ENCODE data around the gene FGFBP1.
"Not testable (repeated sequence)": the region's sequence is repeated elsewhere in the genome, so short reads cannot be mapped to it uniquely, and the experiment has no call there.

FGFBP1 gene

DNA sequence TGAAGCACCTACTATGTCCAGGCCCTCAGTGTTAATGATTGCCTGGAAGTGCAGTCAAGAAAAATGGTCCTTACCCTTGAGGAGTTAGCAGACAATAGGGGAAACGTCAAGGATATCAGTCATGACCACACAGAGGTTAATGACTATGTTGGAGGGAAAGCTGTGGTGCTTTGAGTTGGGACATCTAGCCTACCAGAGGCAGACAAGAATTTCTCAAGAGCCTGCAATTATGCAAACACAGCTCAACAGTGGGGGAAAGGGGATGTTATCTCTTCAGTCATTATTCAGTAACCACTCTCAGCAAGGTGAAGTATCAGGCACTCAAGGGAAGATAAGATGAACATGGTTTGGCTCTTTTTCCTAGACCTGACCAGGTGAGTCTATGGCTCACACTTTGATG, 7.0 kb upstream of the FGFBP1 start:
- no peak for DNase-seq (ENCODE audit: low read depth)

DNA sequence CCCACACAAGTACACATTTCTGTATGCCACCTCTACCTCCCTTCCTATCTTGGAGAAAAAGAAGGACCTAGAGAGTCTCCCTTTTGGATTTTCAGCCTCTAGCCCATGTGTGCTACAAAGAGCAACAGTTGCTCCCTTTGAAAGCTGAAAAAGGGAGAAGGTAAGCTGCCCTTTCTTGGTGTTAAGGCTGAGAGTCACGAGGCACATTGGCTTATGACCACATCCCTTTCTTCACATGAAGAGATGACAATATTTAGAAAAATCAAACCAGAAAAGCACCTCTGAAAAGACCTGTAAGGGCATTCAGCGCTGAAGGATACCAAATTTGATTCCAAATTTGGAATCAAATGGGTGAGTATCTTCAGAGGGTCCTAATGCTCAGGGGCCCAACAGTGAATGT, 6.4 kb upstream of the FGFBP1 start:
- DNase-seq (ENCODE audit: low read depth) = no peak

DNA sequence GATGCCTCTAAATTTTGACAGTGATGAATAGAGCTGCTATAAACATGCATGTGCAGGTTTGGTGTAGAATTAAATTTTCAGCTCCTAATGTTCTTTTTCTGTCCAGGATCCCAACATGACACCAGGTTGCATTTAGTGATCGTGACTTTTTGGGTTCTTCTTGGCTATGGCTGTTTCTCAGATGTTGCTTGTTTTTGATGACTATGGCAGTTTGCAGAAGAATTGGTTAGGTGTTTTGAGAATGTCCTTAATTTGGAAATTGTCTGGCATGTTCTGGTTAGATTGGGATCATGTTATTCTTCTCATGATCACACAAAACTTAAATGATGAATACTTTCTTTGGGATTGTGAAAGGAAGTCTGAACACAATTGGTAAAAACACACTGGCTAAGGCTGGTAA, 3.7 kb upstream of the FGFBP1 start:
- DNase-seq (ENCODE audit: low read depth) = no peak

DNA sequence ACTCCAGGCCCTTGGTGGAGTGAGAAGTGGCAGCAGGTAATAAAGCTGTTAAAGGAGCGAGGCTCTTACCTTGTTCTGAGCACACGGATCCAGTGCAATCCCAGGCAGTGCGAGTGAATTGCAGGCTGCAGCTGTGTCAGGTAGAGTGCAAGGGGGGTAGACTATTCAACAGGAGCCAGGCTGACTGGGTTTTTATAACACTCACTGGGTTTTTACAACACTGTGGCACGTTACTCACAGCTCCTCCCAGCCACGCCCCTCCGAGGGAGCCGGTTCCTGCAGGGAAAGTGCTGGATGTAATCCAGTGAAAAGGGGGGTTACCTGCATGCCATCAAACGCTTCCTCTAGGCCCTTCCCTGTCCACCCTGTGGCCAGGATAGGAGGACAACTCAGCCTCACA, 358 bp downstream of the FGFBP1 start:
- no peak for DNase-seq (ENCODE audit: low read depth)

DNA sequence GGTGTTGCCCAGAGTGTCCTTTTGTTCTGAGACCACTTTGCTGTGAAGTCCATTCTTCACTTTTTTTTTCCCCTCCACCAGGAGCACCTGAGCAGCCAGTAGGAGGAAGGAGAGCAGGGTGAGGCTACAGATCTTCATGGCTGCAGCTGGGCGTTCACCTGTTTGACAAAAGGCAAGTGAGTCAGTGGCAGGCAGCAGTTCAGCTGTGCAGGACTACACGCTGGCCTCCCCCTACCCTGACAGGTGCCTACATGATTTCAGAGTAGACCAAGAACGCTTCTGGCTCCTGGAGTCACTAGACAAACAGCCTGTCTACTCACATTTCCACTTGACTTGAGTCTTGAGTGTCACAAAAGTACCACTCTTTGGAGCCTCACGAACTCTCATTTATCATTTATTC, 2.0 kb downstream of the FGFBP1 start:
- no peak for DNase-seq (ENCODE audit: low read depth)

DNA sequence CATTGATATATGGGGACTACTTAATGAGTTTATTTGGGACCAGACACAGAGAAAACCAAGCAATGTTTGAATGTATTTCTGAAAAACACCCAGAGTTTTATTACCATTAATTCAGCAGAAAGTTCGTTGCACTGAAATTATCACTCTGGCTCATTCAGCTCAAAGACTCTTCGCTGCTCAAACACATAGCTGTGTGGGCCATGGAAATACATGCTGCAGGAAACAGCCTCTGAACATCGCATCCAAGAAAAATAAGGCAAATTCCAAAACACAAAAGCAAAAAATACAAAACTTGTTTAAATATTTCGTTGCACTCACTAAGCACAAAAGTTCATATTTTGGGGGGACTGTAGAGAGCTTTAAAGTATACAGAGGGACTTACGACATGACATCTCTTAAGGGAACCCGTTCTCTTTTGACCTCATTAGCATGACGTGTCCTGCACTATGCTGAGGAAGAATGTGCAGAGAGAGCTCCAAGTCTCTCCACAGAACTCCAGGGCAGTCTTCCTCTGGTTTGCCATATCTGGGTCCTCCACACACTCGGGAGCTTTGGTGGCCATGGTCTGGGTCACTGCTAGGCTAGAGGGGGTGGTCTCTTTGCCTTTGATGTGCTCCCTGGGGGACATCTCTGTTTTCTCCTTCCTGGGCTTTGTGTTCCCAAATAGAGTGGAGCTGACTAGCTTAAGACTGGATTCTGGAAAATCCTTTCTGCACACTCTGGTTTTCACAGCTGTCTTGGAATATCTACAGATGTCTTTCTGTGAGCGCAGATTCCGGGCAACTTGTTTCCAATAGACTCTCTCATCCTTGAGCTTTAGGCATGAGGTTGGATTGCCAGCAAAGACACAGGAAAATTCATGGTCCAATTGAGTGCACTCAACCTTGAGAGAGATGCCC, 2.8 kb downstream of the FGFBP1 start:
- no peak for DNase-seq (ENCODE audit: low read depth)

DNA sequence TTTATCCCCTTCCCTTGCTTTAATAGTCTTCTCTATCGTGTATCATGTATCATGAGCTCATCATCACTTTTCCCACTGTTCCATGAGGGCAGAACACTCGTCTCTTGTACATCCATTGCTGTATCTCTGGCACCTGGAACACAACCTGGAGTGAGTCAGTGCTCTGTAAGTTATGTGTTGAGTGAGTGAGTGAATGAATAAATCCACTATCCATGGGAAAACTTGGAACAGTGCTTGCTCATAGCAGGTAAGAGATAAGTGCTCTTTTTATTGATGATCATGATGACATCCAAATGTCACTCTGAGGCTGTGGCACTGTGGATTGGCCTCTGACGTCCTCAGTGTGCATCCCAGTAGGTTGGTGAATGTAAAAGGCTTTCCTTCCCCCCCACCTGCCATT, 4.3 kb downstream of the FGFBP1 start:
- no peak for DNase-seq (ENCODE audit: low read depth)

DNA sequence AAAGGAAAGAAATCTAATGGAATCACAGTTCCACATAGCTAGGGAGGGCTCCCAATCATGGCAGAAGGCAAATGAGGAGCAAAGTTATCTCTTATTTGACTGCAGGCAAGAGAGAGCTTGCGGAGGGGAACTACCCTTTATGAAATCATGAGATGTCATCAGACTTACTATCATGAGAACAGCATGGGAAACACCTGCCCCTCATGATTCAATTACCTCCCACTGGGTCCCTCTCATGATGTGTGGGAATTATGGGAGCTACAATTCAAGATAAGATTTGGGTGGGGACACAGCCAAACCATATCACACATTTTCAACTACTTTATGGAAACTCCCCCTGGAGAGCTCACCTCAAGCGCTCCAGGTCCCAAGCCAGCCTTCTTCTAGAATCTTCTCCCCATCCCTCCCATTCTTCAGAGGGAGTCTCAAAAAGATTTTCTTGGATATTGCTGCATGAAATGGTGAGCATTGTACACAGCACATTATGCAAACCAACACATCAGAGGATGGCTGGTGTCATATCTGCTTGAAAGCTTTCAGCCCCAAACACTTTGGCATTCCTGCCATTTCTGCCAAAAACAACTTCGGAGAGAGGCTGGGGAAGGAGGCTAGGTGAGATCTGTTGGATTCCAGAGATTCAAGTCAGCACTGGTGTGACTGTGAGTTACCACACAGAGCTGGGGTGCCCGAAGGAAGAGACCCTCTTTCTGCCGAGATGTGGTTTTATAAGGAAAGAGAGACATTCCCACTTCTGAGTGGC, 6.9 kb downstream of the FGFBP1 start:
- no peak for DNase-seq (ENCODE audit: low read depth)

DNA sequence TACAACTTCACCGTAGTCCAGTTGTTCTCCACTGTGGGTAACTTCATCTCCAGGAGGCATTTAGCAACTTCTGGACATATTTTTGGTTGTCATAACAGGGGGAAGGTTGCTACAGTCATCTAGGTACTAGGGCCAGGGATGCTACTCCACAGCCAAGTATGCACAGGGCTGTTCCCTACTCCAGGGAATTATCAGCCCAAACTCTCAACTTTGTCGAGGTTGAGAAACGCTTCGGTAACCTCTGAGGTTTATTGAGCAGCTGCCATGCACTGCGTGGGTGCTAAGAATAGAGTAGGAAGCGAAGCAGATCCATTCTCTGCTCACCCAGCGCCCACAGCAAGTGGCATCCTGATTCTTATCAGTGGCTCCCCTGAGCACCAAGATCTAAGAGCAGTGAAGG, 8.2 kb downstream of the FGFBP1 start:
- DNase-seq (ENCODE audit: low read depth) = no peak

DNA sequence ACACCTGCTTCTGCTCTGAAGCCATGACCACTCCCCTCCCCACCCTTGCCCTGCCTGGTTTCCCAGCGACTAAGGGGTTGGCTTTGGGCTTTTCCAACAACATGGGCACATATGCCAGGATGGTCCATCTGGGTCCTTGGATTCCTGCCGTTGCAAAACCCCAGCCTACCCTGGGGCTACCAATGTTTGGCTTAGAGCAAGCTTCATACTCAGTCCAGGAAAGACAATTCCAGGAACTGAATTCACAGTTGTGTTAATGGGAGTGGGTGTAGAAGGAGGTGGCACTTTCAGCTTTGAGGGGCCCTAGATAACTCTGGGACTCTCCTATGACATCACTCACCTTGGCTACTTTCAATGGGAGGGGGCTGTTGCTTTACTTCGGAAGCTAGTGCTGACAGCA, 9.0 kb downstream of the FGFBP1 start:
- no peak for DNase-seq (ENCODE audit: low read depth)

DNA sequence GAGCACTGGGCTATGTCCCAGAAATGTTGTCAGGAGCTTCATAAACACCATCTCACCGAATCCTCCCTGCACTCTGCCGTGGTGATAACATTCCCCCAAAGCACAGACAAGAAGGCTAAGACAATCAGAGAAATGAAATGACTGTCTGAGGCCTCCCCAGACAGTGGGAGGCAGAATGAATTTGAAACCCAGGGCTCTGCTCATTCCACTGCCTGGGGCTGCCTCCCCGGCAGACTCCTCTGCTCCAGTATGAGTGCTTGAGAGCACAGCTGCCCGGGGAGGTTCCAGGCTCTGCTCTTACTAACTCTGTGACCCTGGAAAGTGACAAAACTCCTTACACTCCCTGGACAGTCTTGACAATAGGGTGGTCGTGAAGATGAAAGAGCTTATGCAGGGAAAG, 9.7 kb downstream of the FGFBP1 start:
- no peak for DNase-seq (ENCODE audit: low read depth)

DNA sequence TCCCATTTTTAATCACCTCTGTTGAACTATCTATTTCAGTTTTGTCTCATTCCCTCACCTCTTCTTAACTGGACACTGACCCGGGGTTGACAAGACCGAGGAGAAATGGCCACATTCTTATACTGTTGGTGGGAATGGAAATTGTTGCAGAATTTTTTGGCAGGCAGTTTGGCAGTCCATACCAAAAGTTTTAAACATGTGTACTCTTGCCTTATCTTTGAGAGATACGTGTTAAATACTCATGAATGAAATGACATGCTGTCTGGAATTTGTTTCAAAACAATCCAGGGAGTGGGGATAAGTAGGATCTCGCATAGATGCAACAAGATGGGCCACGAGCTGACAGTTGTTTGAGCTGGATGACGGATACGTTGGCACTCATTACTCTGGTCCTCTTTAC, 12.1 kb downstream of the FGFBP1 start:
- DNase-seq (ENCODE audit: low read depth) = no peak

DNA sequence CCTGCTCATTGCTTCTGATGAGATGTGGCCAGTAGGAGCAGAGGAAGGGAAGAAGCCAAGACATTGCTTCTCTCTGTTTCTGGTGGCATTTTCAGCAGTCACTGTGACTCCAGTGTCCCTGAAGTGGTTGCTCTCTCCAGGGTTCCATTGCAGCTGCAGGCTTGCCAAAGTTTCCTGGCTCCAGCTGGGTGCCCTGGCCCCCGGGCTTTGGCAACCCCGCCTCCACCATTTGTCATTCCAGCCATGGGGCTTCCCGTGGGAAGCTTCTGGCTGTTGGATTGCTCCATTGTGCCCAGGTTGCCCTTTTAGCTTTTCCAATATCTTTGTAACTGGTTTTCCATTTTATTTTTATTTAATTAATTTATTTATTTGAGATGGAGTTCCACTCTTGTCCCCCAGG, 12.7 kb downstream of the FGFBP1 start:
- DNase-seq (ENCODE audit: low read depth) = no peak

DNA sequence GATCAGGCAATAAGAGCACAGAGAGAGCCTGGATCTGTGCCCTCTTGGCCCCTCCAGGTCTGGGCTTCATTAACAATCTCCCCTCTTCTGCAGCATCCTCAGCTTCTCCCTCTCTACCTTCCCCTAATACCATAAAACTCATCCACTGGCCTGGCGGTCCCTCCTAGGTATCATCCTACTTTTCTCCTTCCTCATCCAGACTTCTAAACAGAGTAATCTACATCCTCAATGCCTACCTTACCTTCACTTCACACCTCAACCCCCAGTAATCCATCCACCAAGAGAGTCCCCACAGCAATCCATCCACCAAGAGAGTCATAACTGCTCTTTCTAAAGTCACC, 17.0 kb downstream of the FGFBP1 start:
- DNase-seq (ENCODE audit: low read depth) = no peak

DNA sequence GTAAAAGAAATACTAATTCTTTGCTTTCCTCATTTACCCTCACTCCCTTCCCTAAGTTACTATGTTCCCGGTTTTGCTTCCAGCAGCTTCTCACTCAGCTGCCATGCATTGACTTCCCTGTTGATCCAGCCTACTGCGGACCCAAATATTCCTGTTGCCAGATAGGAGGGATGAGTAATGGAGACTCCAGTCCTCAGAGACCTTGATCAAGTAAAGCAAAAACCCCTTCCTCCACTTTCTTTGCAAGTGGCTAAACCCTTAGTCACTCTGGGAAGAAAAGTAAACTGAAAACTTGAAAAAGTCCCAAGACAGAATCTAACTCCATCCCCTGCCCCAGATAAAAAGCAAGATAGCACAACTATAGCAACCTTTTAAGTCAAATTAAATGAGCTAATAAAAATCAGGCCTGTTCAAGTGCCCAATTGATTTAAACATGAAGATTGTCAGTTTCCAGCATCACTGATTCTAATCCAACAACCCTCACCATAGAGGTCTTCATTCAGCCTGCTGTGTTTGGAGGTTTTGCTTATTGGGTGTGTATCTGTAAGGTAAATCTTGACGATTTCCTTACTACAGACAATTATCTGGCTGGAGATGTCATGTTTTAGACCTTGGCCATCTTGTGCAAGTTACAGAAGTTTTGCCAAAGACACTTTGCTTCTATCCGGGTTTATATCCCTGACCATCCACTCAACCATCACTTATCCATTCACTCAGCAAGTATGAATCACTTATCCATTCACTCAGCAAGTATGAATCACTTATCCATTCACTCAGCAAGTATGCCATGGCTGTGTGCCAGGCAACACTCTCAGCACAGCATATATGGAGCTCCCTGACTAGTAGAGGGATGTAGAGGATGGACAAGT, 17.6 kb downstream of the FGFBP1 start:
- peak; percentile 92 for DNase-seq (ENCODE audit: low read depth)

DNA sequence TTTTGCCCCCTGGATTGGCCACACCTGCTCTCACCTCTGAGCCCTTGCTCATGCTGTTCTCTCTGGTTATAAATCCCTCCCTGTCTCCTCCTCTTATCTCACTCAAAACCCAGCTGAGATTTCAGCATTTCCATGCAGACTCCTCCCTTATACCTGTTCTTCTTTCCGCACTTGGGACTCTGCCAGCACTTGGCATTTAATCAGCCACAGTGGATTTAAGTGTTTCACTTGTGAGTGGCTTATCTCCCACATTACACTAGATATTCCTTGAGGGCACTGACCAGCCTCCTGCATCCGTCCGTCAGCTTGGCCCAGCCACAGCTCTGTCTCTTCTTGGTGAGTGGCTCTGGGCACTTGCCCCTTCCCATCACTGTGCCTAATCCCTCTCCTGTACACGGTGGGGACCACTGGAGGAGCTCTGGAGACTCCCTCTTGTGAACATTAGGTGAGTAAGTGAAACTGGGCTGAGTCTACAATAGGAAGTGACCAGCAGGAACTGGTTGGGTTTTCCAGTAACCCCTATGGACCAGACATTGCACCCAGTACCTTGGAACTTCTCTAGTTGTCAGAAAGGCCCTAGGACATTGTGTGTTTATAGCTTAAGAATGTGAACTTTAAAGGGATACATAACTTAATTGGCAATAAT, 19.9 kb downstream of the FGFBP1 start:
- no peak for DNase-seq (ENCODE audit: low read depth)

DNA sequence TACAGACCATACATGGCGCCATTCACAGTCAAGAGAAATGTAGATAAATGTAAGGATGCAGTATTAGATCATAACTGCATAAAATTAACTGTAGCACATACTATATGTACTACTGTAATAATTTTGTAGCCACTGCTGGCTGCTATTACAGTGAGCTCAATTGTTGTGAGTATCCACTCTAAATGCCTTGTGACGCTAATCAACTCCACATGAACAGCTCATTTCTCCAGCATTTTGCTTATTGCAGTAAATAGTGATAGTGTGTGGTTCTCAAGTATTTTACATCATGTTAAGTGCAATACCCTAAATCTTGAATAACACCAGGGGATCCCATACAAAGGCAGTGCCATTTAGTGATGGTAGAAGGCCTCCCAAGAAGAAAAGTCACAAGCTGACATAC, 21.2 kb downstream of the FGFBP1 start:
- no peak for DNase-seq (ENCODE audit: low read depth)

DNA sequence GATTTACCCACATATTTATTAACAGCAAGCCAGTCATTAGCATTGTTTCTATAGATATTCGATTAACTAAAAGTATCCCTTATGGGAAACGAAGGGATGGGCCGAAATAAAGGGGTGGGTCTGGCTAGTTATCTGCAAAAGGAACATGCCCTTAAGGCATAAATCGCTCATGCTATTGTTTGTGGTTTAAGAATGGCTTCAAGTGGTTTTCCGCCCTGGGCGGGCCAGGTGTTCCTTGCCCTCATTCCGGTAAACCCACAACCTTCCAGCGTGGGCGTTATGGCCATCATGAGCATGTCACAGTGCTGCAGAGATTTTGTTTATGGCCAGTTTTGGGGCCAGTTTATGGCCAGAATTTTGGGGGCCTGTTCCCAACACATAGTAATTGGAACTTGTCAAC, 22.2 kb downstream of the FGFBP1 start:
- DNase-seq (ENCODE audit: low read depth) = not testable (repeated sequence)

DNA sequence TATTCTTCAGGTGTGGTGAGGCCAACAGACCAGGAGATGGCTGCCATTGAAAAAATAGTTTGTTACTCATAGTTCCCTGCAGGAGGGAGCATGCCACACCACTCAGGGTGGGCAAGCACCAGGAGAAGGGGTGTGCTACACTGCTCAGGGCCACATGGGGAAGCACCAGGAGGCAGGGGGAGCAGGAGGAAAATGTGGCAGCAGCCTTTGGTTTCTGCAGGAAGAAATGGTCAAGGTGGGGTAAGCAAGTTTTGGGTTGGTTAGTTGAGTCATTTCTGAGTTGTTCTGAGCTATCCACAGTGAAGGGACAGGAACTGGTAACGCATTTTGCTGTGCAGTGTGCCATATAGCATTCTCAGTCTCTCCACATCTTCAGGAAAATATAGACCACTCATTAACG, 23.8 kb downstream of the FGFBP1 start:
- no peak for DNase-seq (ENCODE audit: low read depth)

DNA sequence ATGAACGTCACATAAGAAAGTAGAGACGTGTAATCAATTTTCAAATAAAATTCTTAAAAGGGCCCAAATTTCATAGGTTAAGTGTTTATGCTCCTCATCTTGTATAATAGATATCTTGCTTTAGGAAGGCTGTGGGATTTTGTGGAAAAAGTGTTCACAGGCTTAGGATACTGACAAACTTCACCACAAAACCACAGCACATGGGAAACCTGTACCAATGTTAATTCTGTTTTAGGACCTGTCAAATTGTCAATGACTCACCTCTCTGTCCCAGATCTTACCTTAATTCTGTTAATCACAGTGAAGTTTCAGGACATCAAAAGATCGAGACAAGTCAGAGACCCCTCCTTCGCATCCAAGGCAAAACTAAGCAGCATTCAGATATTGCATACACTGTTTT, 24.2 kb downstream of the FGFBP1 start:
- DNase-seq (ENCODE audit: low read depth) = no peak

DNA sequence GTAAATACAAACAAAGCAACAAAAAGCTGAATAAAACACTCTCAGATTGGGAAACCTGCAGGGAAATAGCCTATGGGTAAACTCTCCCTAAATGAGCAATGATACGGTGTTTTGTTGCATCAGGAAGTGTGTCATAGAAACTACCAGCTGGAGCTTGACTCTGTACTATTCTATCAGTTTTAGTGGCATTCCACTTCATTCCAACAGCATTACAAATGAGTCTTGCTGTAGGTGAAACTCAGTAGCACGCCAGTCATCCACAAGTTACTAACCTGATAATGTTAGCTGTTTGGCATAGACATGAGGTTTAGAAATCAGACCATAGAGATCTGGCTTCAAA, 24.9 kb downstream of the FGFBP1 start:
- peak; percentile 89 for DNase-seq (ENCODE audit: low read depth)

DNA sequence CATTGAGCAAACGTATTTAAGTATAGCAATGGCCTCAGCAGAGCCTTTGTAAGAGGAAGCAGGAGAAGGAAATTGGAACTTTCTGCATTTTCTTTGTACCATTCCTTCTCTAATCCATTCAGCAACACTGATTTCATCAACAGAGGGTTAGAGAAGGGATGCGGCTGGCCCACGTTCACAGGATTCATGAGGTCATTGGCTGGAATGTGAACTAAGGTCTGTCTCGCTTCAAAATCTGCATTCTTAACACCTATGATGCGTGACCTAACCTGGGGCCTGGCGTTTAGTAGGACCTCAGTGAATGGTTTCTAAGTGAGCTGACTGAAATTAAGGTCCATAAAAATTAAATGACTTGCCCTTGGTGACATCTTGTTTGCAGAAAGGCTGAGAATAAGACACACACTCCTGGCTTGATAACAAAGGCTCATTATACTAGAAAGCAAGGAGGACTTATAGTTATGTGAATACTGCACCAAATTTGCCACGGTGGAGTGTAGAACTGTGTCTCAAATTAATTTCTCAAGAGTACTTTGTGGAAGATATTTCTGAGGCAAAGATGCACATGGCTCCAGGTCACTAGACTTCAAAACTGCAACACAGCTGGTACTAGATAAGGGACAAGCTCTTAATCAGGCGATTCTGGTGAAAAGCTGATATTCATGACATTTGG, 25.4 kb downstream of the FGFBP1 start:
- no peak for DNase-seq (ENCODE audit: low read depth)

Data from HS-5 (cell line).